ENCODE results near the gene CDKL4.

- TF ChIP-seq CTCF (IDR thresholded peaks at IDR 0.05) (no peak), POLR2A (IDR thresholded peaks at IDR 0.05) (no peak)
Measured at GRCh38 chr2:39133215-39133851, 110.4 kb downstream of the CDKL4 start.

Data from suprapubic skin (tissue), 3 donors.